OCI-LY1 (cell line): ENCODE measurements around the gene CCNL2.

ENCODE experiments used
- H2AFZ ChIP-seq: fragments of 200-600 bp; sonication (generic), shearing (Covaris generic); 2 replicates; pipeline ENCODE4 v1.6.0; 2014; ENCODE audit warnings: antibody characterized with exemption, mild to moderate bottlenecking, low read length
- H3F3A ChIP-seq: fragments of 200-600 bp; sonication (generic), shearing (Covaris generic); 2 replicates; pipeline ENCODE4 v1.6.0; 2014; ENCODE audit warnings: mild to moderate bottlenecking, antibody characterized with exemption, low read length, moderate library complexity; ENCODE audit not compliant: insufficient read depth
- H3K27ac ChIP-seq: fragments of 200-600 bp; sonication (generic); 2 replicates; pipeline ENCODE4 v1.5.1; 2014; ENCODE audit warnings: low read length, mixed run types, mild to moderate bottlenecking, low read depth; ENCODE audit not compliant: poor library complexity, severe bottlenecking
- H3K27me3 ChIP-seq: fragments of 200-600 bp; sonication (generic); 2 replicates; pipeline ENCODE4 v1.6.0; 2014; ENCODE audit warnings: antibody characterized with exemption, mild to moderate bottlenecking, low read length, moderate library complexity; ENCODE audit not compliant: insufficient read depth
- H3K36me3 ChIP-seq: fragments of 200-600 bp; sonication (generic); 2 replicates; pipeline ENCODE4 v1.6.1; 2014; ENCODE audit warnings: mild to moderate bottlenecking, antibody characterized with exemption, low read length, moderate library complexity, mixed read lengths; ENCODE audit not compliant: insufficient read depth
- H3K4me1 ChIP-seq: fragments of 200-600 bp; sonication (generic); 2 replicates; pipeline ENCODE4 v1.5.1; 2014; ENCODE audit warnings: mild to moderate bottlenecking, low read length, moderate library complexity; ENCODE audit not compliant: insufficient read depth, severe bottlenecking
- H3K4me2 ChIP-seq: fragments of 200-600 bp; sonication (generic), shearing (Covaris generic); 2 replicates; pipeline ENCODE4 v1.6.1; 2014; ENCODE audit warnings: low read length
- H3K4me3 ChIP-seq: fragments of 200-600 bp; sonication (generic); 2 replicates; pipeline ENCODE4 v1.5.1; 2014; ENCODE audit warnings: low read length, low read depth, mild to moderate bottlenecking, mixed read lengths; ENCODE audit not compliant: poor library complexity, severe bottlenecking
- H3K79me2 ChIP-seq: fragments of 200-600 bp; shearing (Covaris generic); 2 replicates; pipeline ENCODE4 v1.6.1; 2016; ENCODE audit warnings: mixed run types, low read length, mixed read lengths; ENCODE audit not compliant: insufficient read depth
- H3K9ac ChIP-seq: fragments of 200-600 bp; sonication (generic), shearing (Covaris generic); 2 replicates; pipeline ENCODE4 v1.6.1; 2014; ENCODE audit warnings: mild to moderate bottlenecking, low read length, mixed read lengths
- H3K9me2 ChIP-seq: fragments of 200-600 bp; sonication (generic), shearing (Covaris generic); 2 replicates; pipeline ENCODE4 v1.6.1; 2014; ENCODE audit warnings: low read depth, mild to moderate bottlenecking, low read length, mixed read lengths
- H3K9me3 ChIP-seq: fragments of 200-600 bp; shearing (Covaris generic); 2 replicates; pipeline ENCODE4 v1.6.1; 2014; ENCODE audit warnings: low read length, mixed read lengths
- H4K20me1 ChIP-seq: fragments of 200-600 bp; sonication (generic), shearing (Covaris generic); 2 replicates; pipeline ENCODE4 v1.6.0; 2016; ENCODE audit warnings: mild to moderate bottlenecking, low read length; ENCODE audit not compliant: insufficient read depth
- CTCF ChIP-seq: fragments of 200-600 bp; sonication (generic), shearing (Covaris generic); IDR thresholded peaks from 2 replicates; pipeline ENCODE4 v1.5.1; 2017; ENCODE audit warnings: mild to moderate bottlenecking, antibody characterized with exemption, low read length, moderate library complexity, mixed read lengths
- EZH2 ChIP-seq: fragments of 200-600 bp; sonication (generic), shearing (Covaris generic); IDR thresholded peaks from 2 replicates; pipeline ENCODE4 v1.8.0; 2017; ENCODE audit warnings: borderline replicate concordance, mixed run types, mild to moderate bottlenecking, antibody characterized with exemption, low read length, moderate library complexity, mixed read lengths

Gene CCNL2

GRCh38 chr1:1359664-1360468 lies 39.3 kb downstream of the CCNL2 start:
- Histone ChIP-seq H3K4me3 (no peak overlapping the region), H3F3A (no peaks in the 10 kb centered on the region), H4K20me1 (no peaks in the 10 kb centered on the region), H3K9ac (no peak overlapping the region), H3K79me2 (no peaks in the 10 kb centered on the region), H3K27ac (no peak overlapping the region), H3K27me3 (peaks cover 7% of the 10 kb centered on the region; the same call in 1 of the 2 replicates), H3K9me3 (no peaks in the 10 kb centered on the region), H2AFZ (no peak overlapping the region), H3K9me2 (no peaks in the 10 kb centered on the region), H3K4me1 (peaks cover 6% of the 10 kb centered on the region), H3K4me2 (no peak overlapping the region), H3K36me3 (no peaks in the 10 kb centered on the region)
- TF ChIP-seq CTCF (no peak), EZH2 (no peak)

- no peaks in the 10 kb centered on the region for H3K79me2 ChIP-seq
- H3K9me3 ChIP-seq = no peaks in the 10 kb centered on the region
- H3F3A ChIP-seq = no peaks in the 10 kb centered on the region
- H3K27me3 ChIP-seq = peaks cover 7% of the 10 kb centered on the region; the same call in 1 of the 2 replicates
- no peaks in the 10 kb centered on the region for H3K9me2 ChIP-seq
- no peak overlapping the region for H2AFZ ChIP-seq
- no peak overlapping the region for H3K4me3 ChIP-seq
- H3K4me2 ChIP-seq = no peak overlapping the region
- no peaks in the 10 kb centered on the region for H4K20me1 ChIP-seq
- peaks cover 6% of the 10 kb centered on the region for H3K4me1 ChIP-seq
- no peak overlapping the region for H3K27ac ChIP-seq
- H3K36me3 ChIP-seq = no peaks in the 10 kb centered on the region
- TF ChIP-seq CTCF (no peak), EZH2 (no peak)
- H3K9ac ChIP-seq = no peak overlapping the region
Measured at GRCh38 chr1:1359308-1359663, 39.8 kb downstream of the CCNL2 start.

GRCh38 chr1:1358433-1359271 lies 40.5 kb downstream of the CCNL2 start, which contains the start of gene MXRA8:
MXRA8 (minus strand) TSS chr1:1358555; CDS start chr1:1358504, 51 bp downstream.
- no peak for TF ChIP-seq EZH2
- no peak for TF ChIP-seq CTCF
- Histone ChIP-seq H3F3A (no peaks in the 10 kb centered on the region), H3K9me2 (no peaks in the 10 kb centered on the region), H3K4me2 (peak within 1 kb of the TSS; percentile 23; the same call in 1 of the 2 replicates), H3K9me3 (no peaks in the 10 kb centered on the region), H3K27ac (no peak within 1 kb of the TSS), H3K9ac (no peak within 1 kb of the TSS), H4K20me1 (no peaks in the 10 kb centered on the region), H3K4me1 (peaks cover 6% of the 10 kb centered on the region), H3K27me3 (peaks cover 7% of the 10 kb centered on the region; the same call in 1 of the 2 replicates), H3K4me3 (no peak within 1 kb of the TSS), H3K79me2 (no peaks in the 10 kb centered on the region), H2AFZ (no peak within 1 kb of the TSS), H3K36me3 (no peaks in the 10 kb centered on the region)
